GM19193 (cell line): ENCODE data around the gene SNX25.

ENCODE experiments used
- POLR2A ChIP-seq: IDR thresholded peaks from 4 replicates; pipeline ENCODE4 v1.6.1; 2011; ENCODE audit not compliant: insufficient read depth, insufficient read length; ENCODE audit errors: extremely low read depth

The SNX25 gene

GRCh38 chr4:185404031-185404430 is 194.6 kb downstream of the SNX25 start:
- TF ChIP-seq POLR2A: no peak

- no peak for TF ChIP-seq POLR2A
Observed at GRCh38 chr4:185405296-185405999, 196.1 kb downstream of the SNX25 start.

- TF ChIP-seq POLR2A: no peak
Observed at GRCh38 chr4:185408432-185408831, 199.0 kb downstream of the SNX25 start.

- TF ChIP-seq POLR2A: no peak
Observed at GRCh38 chr4:185411849-185412248, 202.5 kb downstream of the SNX25 start.

GRCh38 chr4:185412412-185412811 is 203.0 kb downstream of the SNX25 start:
- no peak for TF ChIP-seq POLR2A
